Renal cortical epithelial cell (primary cell): ENCODE results near the gene MIEN1. TPM values are rescaled to one million over a fixed set of nuclear protein-coding genes. Genes with fewer than 3 reads are reported as not detected.
"Not testable (repeated sequence)": the region's sequence is repeated elsewhere in the genome, so short reads cannot be mapped to it uniquely, and the experiment has no call there.

Experiments used
- DNase-seq: peaks from one replicate; pipeline ENCODE4 v3.0.0-alpha.2; 2011; ENCODE audit warnings: low read depth
- total RNA-seq: library from RNA; depleted of rRNA; stranded (reverse); fragments of >200 nt; gene quantifications from 2 replicates; pipeline ENCODE4 v1.2.3, GENCODE V29; 2014

Gene MIEN1
- total RNA-seq, 1 donor from 2014 or later = 17.7 TPM

GRCh38 chr17:39699157-39699817 lies 31.0 kb downstream of the MIEN1 start:
- DNase-seq = not testable (repeated sequence)

- no peak for DNase-seq
These were observed 32.4 kb downstream of the MIEN1 start for GRCh38 chr17:39697961-39698360.

- no peak for DNase-seq
These were observed 33.6 kb downstream of the MIEN1 start for GRCh38 chr17:39696731-39697130.

GRCh38 chr17:39695089-39695474 lies 35.2 kb downstream of the MIEN1 start:
- no peak for DNase-seq

- no peak for DNase-seq
These were observed 35.7 kb downstream of the MIEN1 start for GRCh38 chr17:39694593-39694992.

GRCh38 chr17:39688945-39689344 lies 41.4 kb downstream of the MIEN1 start:
- peak; percentile 36 for DNase-seq

GRCh38 chr17:39688475-39688835 lies 41.9 kb downstream of the MIEN1 start:
- no peak for DNase-seq

- peak; percentile 83 for DNase-seq
These were observed 42.5 kb downstream of the MIEN1 start, which contains the start of gene PGAP3 for GRCh38 chr17:39687546-39688474. Gene PGAP3, minus strand, starts transcription at chr17:39688057. Its CDS starts 43 bp downstream, at chr17:39688014.

GRCh38 chr17:39687101-39687545 lies 43.2 kb downstream of the MIEN1 start:
- DNase-seq = no peak

GRCh38 chr17:39684369-39685192 lies 45.8 kb downstream of the MIEN1 start:
- DNase-seq = no peak

- no peak for DNase-seq
These were observed 46.9 kb downstream of the MIEN1 start for GRCh38 chr17:39683295-39683939.

- no peak for DNase-seq
These were observed 50.7 kb downstream of the MIEN1 start for GRCh38 chr17:39679521-39680192.

Other genes starting within 250 kb of the MIEN1 start
- not detected in 2 replicates for gene NEUROD2, start 122.6 kb downstream of the MIEN1 start, total RNA-seq
- 0.15 TPM in 1 of 2 replicates, not detected in the other for gene PPP1R1B, start 103.6 kb downstream of the MIEN1 start, total RNA-seq
- 22.4 and 31.9 TPM in 2 replicates for gene STARD3, start 93.4 kb downstream of the MIEN1 start, total RNA-seq
- 0.25 TPM in 1 of 2 replicates, not detected in the other for gene TCAP, start 65.2 kb downstream of the MIEN1 start, total RNA-seq
- gene PNMT, start 62.1 kb downstream of the MIEN1 start, total RNA-seq = 0.25 TPM in 1 of 2 replicates, not detected in the other
- gene PGAP3, start 42.5 kb downstream of the MIEN1 start, total RNA-seq = 6.6 and 21.8 TPM in 2 replicates
- 28.5 and 121 TPM in 2 replicates for gene ERBB2, start 30.5 kb downstream of the MIEN1 start, total RNA-seq
- 10.8 and 25.7 TPM in 2 replicates for gene GRB7, start 7.4 kb upstream of the MIEN1 start, total RNA-seq
- gene IKZF3, start 133.8 kb upstream of the MIEN1 start, total RNA-seq = under 0.01 and 0.17 TPM in 2 replicates
- gene ZPBP2, start 137.7 kb upstream of the MIEN1 start, total RNA-seq = not detected in 2 replicates
- 0.35 and 2.2 TPM in 2 replicates for gene GSDMB, start 188.1 kb upstream of the MIEN1 start, total RNA-seq
- 55.2 and 89.6 TPM in 2 replicates for gene ORMDL3, start 197.1 kb upstream of the MIEN1 start, total RNA-seq
- gene LRRC3C, start 197.2 kb upstream of the MIEN1 start, total RNA-seq = not detected in 2 replicates
- gene GSDMA, start 232.5 kb upstream of the MIEN1 start, total RNA-seq = not detected in 2 replicates